HG02938 (cell line): ENCODE results near the gene TUBGCP2.
A peak's percentile ranks its signal among the peaks of the same experiment; 100 is the strongest.

Experiments used
- ATAC-seq: cut with Tn5 transposase; IDR thresholded peaks from one replicate; pipeline ENCODE4 v1.9.1; 2021; ENCODE audit warnings: mild to moderate bottlenecking, moderate library complexity; ENCODE audit not compliant: unreplicated experiment

The TUBGCP2 gene

DNA sequence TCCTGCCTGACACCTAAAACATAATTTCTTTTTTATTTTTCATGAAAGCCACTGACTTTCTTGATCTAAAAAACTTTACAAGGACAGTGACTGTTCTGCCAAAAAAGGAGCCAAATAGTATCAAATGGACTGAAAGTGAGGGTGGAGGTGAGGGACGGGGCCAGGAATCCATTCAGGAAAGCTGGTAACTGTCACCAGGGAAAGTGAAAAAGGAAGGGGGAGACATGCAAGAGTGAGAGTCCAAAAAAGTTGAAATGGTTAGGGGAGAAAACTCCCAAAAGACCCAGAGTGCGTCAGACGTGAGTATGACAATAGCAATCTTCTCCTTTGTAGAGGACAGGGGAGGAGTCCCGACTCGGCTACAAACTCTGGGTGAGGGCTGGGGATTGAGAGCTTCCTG is 35.6 kb upstream of the TUBGCP2 start:
- no peak for ATAC-seq

DNA sequence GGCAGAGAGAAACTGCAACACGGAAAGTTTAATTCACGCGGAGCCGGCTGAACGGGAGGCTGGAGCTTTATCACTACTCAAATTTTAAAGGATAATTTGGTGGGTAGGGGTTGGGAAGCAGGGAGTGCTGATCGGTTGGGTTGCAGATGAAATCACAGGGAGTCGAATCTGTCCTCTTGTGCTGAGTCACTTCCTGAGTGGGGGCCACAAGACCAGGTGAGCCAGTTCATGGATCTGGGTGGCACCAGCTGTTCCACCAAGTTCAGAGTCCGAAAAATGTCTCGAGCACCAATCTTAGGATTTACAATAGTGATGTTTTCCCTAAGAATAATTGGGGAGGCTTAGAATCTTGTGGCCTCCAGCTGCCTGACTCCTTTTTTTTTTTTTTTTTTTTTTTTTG is 34.9 kb upstream of the TUBGCP2 start:
- no peak for ATAC-seq

DNA sequence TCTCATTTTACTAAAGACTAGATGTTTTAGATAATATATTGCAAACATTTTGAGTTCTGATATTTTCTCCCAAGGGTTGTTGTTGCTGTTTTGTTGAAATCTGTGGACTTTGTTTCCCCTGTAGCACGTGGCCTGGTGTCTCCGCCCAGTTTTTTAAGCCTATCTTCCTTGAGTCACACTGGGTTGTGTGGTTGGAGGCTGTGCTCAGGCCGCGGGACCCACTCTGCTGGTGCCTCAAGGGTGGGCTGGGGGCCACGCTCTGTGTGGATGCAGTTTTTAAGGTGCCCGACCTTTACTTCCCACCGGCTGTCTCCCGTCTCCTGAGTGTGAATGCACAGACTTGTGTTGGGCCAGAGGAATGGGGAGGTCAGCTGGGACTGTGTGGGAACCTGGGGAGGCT is 34.3 kb upstream of the TUBGCP2 start:
- no peak for ATAC-seq

DNA sequence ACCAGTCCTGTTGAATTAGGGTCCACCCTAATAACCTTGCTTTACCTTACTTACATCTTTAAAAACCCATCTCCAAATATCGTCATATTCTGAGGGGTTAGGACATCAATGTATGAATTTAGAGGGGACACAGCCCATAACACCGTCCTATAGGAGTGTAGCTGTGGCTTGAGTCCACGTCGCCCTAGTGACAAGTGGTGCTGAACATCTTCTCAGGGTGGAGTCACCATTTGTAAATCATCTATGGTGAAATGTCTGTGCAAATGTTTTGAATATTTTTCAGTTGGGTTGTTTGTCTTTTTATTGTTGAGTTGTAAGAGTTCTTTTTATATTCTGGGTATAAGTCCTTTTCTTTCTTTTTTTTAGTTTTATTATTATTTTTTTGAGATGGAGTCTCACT is 33.3 kb upstream of the TUBGCP2 start:
- ATAC-seq = no peak

DNA sequence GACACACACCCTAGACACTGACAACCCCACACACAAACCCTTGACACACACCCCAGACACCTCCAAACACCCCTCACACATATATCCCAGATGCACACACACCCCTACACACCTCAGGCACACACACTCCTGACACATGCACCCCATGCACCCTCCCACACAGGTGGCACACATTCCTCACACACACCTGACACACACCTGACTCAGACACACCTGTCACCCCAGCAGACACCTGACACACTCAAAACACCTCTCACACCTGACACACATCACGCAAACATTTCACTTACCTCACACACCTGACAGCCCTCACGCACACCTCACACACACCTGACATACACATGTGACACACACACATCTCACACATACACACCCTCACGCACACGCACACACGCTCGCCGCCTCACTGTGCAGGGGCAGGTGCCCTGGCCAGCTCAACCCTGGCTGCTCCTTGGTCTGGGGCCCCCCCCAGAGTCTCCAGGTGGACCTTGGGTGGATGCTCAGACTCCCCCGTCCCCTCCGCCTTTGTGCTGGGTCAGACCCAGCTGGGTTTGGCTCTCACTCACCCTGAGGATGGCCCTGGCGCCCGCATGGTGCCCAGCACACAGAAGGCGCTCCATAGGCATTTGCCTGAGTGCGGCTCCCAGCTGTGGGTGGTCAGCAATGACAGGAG is 31.2 kb upstream of the TUBGCP2 start:
- ATAC-seq = no peak

DNA sequence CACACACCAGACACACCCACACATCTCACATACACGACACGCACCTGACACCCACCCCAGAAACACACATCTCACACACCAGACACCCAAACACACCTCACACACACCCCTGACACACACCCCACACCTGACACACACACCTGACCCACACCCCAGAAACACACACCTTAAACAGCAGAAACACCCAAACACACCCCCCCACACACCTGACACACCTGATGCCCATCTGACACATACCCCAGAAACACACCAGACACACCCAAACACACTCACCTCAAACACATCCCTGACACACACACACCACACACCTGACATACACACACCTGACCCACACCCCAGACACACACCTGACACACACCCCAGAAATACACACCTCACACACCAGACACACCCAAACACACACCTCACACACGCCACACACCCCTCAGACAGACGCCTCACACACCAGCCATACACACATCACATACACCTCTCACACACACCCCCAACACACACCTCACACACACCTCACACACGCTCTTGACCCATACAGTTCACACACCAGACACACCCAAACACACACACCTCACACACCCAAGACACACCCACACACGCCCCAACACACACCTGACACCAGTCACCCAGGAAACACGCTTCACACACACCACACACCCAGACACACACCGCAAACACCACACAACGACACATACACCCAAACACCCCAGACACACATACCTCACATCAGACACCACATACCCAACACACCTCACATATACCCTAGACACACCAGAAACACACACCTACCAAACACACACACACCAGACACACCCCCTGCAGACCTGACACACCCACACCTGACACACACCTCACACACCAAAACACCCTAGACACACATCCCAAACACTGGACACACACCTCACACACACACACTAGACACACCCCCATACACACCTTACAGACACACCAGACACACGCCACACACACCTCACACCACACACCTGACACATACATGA is 29.7 kb upstream of the TUBGCP2 start:
- ATAC-seq = no peak

DNA sequence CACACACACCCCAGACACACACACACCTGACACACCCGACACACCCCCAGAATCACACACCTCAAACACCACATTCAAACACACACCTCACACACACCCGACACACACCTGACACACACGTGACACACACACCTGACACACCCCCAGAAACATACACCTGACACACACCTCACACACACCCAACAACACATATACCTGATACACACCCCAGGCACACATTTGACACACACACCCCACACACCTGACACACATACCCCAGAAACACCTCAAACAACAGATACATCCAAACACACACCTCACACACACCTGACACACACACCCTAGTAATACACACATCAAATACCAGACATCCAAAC is 28.7 kb upstream of the TUBGCP2 start:
- no peak for ATAC-seq

DNA sequence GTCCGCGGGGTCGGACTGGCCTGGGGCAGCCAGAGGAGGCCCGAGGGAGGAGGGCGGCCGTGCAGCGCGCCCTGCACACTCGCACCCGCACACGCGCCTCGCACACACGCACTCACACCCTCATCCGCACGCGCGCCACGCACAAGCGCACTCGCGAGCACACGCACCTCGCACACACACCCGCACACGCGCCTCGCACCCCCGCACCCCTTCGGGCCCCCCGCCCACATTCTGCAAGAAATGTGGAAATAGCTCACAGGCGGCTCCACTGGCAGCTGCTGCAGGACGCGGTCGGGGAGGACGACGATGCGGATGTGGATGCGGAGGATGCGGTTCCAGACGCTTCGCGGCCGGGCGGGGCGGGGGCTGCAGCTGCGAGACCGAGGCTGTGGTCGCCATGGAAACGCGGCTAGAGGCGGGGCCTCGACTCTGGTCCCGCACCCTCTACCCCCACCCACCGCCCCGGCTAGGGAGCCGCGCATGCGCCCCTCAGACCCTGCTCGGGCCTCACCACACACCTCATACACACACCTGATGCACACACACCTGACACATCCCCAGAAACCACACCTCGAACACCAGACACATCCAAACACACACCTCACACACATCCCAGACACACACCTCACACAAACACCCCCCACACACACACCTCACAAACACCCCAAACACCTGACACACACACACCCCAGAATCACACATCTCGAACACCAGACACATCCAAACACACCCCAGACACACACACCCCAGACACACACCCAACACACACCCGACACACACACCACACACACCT is 28.1 kb upstream of the TUBGCP2 start, which contains the start of gene CALY:
CALY (minus strand) TSS at position 320 of the 793 bp plus-strand sequence. CDS start 7,907 bp downstream, outside the sequence.
- ATAC-seq = no peak

DNA sequence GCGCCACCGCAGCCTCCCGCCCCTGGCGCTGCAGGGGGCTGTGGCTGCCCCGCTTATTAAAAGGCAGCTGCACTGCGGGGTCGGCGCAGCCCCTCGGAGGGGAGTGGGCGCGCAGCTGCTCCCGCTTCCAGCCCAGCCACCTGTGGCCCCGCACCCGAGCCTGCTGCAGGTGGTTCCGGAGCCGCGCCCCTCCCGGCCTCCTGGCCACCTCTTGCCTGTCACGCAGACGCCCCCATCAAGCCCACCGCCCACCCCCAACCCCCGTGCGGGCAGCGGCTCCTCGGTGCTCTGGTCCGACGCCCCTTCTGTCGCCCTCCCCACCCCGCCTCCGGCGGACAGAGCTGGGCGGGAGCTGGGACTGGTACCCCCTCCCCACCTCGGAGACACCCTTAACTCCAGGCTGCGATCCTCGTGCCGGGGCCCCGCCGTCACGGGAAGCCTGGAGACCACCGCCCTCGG is 27.5 kb upstream of the TUBGCP2 start:
- no peak for ATAC-seq

DNA sequence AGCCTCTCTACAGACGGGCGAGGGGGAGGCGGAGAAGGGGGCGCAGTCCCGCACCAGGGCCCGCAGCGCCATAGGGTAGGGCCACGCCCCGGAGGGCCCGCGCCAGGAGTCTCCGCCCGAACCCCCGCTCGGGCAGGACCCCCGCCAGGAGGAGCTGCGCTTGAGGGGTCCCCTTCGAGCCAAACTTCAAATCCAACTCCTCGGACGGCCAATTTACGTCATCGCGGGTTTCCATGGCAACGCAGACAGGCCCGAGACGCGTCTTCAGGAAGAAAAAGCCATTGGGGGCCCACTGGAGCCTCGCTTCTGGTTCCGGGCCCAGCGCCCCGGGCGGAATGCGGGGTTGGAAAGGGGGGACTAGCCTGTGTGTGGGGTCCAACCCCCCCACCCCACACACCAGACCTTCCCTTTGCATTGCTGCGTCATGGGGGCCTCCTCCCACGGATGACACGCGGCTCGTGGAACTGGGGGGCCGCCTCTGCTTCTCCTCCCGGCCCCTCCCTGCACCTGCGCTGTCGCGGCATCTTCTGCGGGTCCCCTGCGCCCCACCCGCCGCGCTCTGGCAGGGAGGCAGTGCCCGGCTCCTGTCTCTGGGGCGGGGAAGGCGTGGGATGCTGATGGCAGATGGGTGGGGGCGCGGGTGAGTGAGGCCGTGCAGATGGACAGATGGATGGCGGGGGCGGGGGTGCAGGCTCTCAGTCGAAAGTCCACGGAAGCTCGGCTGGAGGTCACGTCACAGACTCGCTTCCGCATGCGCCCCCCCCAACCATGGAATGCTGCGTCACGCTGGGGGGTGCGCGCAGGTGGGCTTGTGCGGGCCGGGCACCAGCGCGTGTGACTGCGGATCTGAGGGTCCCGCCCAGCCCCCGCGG is 26.8 kb upstream of the TUBGCP2 start:
- ATAC-seq = no peak

DNA sequence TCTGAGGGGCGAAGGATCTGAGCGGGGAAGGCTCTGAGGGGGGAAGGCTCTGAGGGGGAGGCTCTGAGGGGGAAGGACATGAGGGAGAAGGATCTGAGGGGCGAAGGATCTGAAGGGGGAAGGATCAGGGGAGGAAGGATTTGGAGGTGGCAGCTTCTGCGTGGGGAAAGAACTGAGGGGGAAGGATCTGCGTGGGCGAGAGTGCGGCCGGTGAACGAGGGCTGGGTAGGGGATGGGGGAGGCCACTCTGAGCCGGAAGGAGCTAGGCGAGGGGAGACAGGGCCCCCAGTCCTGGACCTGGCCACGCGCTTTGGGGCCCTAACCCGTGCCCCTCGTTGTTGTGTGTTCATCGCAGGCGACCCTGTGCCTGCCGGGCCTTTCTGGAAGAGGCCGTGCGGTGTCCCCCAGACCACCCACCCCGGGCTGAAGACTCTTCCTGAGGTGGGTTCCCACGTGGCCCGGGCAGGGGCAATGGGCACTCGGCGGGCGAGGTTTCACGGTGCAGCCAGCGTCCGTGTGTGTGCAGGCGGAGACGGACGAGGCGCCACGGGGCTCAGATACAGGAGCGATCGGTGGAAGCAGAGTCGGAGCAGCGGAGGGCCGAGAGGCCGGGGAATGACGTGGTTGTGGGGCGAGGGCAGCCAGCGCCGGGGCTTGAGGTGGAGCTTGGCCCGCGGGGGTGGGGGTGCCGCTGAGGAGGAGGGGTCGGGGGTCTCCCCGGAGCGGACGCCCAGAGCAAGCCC is 26.0 kb upstream of the TUBGCP2 start:
- no peak for ATAC-seq

DNA sequence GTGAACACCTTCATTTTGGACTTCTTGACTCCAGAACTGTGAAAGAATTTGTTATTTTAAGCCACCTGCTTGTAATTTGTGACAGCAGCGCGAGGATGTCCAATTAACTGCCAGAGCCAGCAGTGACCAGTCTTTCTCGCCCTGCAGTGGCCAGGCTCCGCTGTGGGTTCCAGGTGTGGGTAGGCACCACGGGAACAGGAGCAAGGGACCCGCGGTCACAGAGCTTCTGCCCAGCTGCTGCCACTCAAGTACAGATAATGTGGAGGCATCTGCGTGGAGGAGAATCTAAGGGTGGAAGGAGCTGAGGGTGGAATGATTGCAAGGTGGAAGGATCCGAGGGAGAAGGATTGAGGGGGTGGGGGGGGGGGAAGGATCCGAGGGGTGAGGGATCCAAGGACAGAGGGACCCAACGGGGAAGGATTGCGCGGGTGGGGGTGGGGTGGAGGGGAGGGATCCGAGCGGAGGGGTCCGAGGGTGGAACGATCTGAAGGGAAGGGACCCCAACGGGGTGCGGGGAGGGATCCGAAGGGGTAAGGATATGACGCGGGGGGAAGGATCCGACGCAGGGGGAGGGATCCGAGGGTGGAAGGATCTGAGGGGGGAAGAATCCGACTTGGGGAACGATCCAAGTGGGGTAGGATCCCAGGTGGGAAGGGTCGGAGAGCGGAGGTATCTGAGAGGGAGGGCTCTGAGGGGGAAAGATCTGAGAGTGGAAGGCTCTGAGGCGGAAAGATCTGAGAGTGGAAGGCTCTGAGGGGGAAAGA is 24.4 kb upstream of the TUBGCP2 start:
- ATAC-seq = no peak

DNA sequence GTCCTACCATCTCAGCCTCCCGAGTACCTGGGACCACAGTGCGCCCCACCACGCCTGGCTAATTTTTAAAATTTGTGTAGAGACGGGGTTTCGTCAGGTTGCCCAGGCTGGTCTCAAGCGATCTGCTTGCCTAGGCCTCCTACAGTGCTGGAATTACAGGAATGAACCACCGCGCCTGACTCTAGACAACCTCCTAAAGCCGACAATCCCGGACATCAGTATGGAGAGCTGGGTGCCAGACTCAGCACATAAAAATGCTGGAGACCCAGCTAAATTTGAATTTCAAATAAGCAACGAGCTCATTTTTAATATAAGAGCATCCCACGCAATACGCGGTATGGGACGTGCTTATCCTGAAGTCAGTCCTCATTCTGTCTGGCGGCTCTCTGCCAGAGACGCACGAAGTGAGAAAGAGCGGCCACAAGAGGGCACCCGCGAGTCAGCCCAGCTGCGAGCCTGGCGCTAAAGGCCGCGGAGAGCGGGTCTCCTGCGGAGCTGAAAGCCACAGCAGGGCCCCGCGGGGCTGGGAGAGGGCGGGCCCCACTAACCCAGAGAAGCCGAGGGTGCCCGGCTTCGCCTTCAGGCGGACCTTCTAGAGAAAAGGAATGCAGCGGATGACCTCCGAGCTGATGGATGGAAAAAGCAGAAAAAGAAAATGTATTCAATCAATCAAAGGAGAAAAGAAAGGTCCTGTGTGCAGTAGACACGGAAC is 21.0 kb upstream of the TUBGCP2 start:
- peak; percentile 73 for ATAC-seq

DNA sequence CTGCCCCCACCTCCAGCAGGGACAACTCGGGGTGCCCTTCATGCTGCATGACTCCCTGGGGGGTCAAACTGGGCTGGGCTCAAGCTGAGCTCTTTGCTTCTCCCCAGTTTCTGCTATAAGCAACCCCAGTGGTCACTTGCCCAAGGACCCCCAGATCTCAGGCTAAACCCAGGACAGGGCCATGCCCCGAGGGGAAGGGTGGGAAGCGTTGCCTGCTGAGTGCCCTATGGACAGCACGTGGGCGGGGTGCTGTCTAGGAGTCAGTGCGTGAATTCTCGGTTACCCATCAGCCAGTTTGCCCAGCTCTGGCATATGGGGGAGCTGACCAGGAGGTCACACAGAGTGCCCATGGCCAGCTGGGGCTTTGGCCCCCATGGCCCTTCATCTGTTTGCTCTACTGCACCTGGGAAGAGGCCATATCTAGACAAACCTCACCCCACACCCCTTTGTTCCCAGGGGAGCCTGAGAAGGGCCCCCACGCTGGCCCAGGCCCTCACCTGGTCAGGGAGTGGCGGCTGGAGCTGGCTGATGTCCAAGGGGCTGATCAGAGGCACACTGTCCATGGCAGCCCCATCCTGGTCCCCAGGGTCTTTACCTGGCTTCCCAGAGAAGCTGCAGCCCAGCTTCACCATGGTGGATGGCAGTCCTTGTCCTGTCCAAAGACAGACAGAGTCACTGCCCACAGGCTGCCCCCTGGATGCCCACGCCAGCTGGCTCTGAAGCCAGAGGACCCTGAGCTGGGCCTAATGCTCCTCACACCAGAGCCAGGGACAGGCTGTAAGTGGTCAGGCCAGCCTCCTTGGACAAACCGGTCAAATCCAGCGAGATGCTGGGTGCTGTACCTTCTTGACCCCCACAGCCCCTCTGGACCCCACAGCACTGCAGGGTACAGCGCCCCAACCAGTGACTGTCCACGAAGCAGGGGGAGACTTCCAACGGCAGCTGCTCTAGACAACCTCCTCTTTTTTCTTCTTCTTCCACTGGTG is 20.0 kb upstream of the TUBGCP2 start:
- no peak for ATAC-seq

DNA sequence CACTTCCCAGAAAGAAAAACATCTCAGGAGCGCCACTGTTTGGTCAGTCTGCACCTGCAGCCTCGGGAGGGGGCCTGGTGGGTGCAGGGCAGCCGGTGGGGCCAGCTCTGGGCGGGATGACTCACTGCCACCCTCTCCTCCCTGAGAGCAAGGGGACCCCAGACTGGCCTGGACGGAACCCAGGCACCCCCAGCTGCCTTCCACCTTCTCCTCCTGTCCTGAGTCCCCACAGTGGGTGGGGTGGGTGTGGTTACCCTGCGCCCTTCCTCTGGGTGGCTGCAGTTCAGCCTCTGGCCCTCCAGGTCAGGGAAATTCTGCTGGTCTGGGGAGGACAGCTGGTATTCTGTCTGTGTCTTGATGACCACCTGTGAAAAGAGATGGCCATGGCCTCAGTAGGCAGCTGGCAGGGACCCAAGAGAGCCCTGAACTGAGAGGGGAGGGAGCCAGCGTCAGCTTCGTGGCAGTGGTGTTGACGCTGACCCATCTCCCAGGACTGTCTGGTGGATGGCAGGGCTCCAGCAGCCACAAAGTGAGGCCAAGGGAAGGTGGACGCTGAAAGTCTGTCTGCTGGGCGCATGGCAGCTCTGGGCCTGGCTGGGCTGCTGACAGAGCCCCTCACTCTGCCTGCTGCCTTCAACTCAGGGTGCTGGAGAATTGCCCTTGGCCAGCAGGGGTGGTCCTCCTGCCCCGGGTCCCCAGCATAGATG is 19.1 kb upstream of the TUBGCP2 start:
- no peak for ATAC-seq
